Suppressor macrophage treated with lipopolysaccharide for 1 hour (primary cell): Measurements from ENCODE around the gene SPSB2.
"Not testable (repeated sequence)": the region's sequence is repeated elsewhere in the genome, so short reads cannot be mapped to it uniquely, and the experiment has no call there.

Source experiments
- DNase-seq, 3 donors: peaks; one replicate each; pipeline ENCODE4 v3.0.0-alpha.2; 2020 to 2022

SPSB2 gene

GRCh38 chr12:6873094-6874014 is at the start of gene SPSB2:
Gene SPSB2, minus strand, starts transcription at chr12:6873303. Its CDS starts 402 bp downstream, at chr12:6872901.
- DNase-seq: peak; percentile 98 to 100 (median 99)

- peak; percentile 59 to 68 (median 62) for DNase-seq
Observed at GRCh38 chr12:6921996-6922946, 49.2 kb upstream of the SPSB2 start.

GRCh38 chr12:6921539-6921938 is 48.4 kb upstream of the SPSB2 start:
- no peak for DNase-seq

- DNase-seq: peak in 2 of 3 donors; percentile 29 to 50
Observed at GRCh38 chr12:6919588-6919987, 46.5 kb upstream of the SPSB2 start.

GRCh38 chr12:6917491-6918231 is 44.6 kb upstream of the SPSB2 start:
- no peak for DNase-seq

- no peak for DNase-seq
Observed at GRCh38 chr12:6916426-6917200, 43.5 kb upstream of the SPSB2 start.

GRCh38 chr12:6915789-6916285 is 42.7 kb upstream of the SPSB2 start:
- no peak for DNase-seq

GRCh38 chr12:6914947-6915788 is 42.1 kb upstream of the SPSB2 start:
- DNase-seq: no peak

GRCh38 chr12:6914246-6914946 is 41.3 kb upstream of the SPSB2 start, which contains the start of gene ENO2:
Gene ENO2, plus strand, starts transcription at chr12:6914580. Its CDS starts 1,253 bp downstream, at chr12:6915833.
- peak; percentile 69 to 88 (median 80) for DNase-seq

- DNase-seq: no peak
Observed at GRCh38 chr12:6912164-6912935, 39.2 kb upstream of the SPSB2 start.

GRCh38 chr12:6909421-6910145 is 36.5 kb upstream of the SPSB2 start:
- no peak for DNase-seq

GRCh38 chr12:6908141-6908540 is 35.0 kb upstream of the SPSB2 start:
- not testable (repeated sequence) for DNase-seq

- no peak for DNase-seq
Observed at GRCh38 chr12:6905414-6906040, 32.4 kb upstream of the SPSB2 start.

GRCh38 chr12:6904280-6905276 is 31.5 kb upstream of the SPSB2 start, which contains the start of gene LRRC23:
Gene LRRC23, plus strand, starts transcription at chr12:6904822. Its CDS starts 812 bp downstream, at chr12:6905634.
- DNase-seq: peak; percentile 94 to 97 (median 97)

- no peak for DNase-seq
Observed at GRCh38 chr12:6903722-6904121, 30.6 kb upstream of the SPSB2 start.

- no peak for DNase-seq
Observed at GRCh38 chr12:6902448-6902847, 29.3 kb upstream of the SPSB2 start.
